Neuronal stem cell (in vitro differentiated cells): Measurements from ENCODE around the gene CEP85.
A peak's percentile ranks its signal among the peaks of the same experiment; 100 is the strongest.

Experiments
- DNase-seq: peaks from one replicate; pipeline ENCODE4 v3.0.0-alpha.2; 2013; ENCODE audit warnings: low spot score
- H2AFZ ChIP-seq: one replicate; pipeline ENCODE4 v1.6.1; 2013; ENCODE audit warnings: mild to moderate bottlenecking, low read length, inconsistent platforms
- H2AK5ac ChIP-seq: 2 replicates; pipeline ENCODE4 v1.6.1; 2013; ENCODE audit warnings: low read depth, mild to moderate bottlenecking, inconsistent platforms, low read length, moderate library complexity, mixed read lengths
- H2BK120ac ChIP-seq: 2 replicates; pipeline ENCODE4 v1.6.1; 2013; ENCODE audit warnings: low read depth, mild to moderate bottlenecking, inconsistent platforms, low read length, moderate library complexity, mixed read lengths
- H2BK12ac ChIP-seq: one replicate; pipeline ENCODE4 v1.6.1; 2013; ENCODE audit warnings: low read length, inconsistent platforms
- H2BK15ac ChIP-seq: 2 replicates; pipeline ENCODE4 v1.6.1; 2013; ENCODE audit warnings: mild to moderate bottlenecking, low read length, inconsistent platforms, mixed read lengths
- H2BK5ac ChIP-seq: one replicate; pipeline ENCODE4 v1.6.1; 2013; ENCODE audit warnings: inconsistent platforms, mild to moderate bottlenecking, low read length, moderate library complexity
- H3K14ac ChIP-seq: one replicate; pipeline ENCODE4 v1.6.1; 2013; ENCODE audit warnings: low read length, inconsistent platforms
- H3K18ac ChIP-seq: 2 replicates; pipeline ENCODE4 v1.6.1; 2013; ENCODE audit warnings: low read length, inconsistent platforms
- H3K23ac ChIP-seq: 2 replicates; pipeline ENCODE4 v1.6.1; 2013; ENCODE audit warnings: low read depth, mild to moderate bottlenecking, mixed read lengths, low read length, inconsistent platforms; ENCODE audit not compliant: poor library complexity
- H3K27ac ChIP-seq: replicated peaks from 3 replicates; pipeline ENCODE4 v1.5.1; 2013; ENCODE audit warnings: low read length, inconsistent platforms
- H3K27me3 ChIP-seq, 3 experiments: 2 replicates each; pipeline ENCODE4 v1.6.1; 2013; ENCODE audit warnings: low read length in 3 of 3, mild to moderate bottlenecking in 2 of 3, inconsistent platforms in 1 of 3, low read depth in 1 of 3, mixed read lengths in 1 of 3, moderate library complexity in 1 of 3; ENCODE audit not compliant: control insufficient read depth in 3 of 3, insufficient read depth in 3 of 3
- H3K36me3 ChIP-seq, 2 donors: replicated peaks in 1 of 2; 2 replicates each; pipeline ENCODE4 v1.6.1; 2013; ENCODE audit warnings: low read length in 2 of 2; ENCODE audit not compliant: control insufficient read depth in 2 of 2, insufficient read depth in 2 of 2
- H3K4ac ChIP-seq: 2 replicates; pipeline ENCODE4 v1.6.1; 2013; ENCODE audit warnings: inconsistent platforms, mild to moderate bottlenecking, low read length, moderate library complexity
- H3K4me1 ChIP-seq, 2 donors: 1 replicate in 1 of 2; 2 replicates in 1 of 2; pipeline ENCODE4 v1.6.1; 2013; ENCODE audit warnings: low read length in 2 of 2, low read depth in 1 of 2; ENCODE audit not compliant: control insufficient read depth in 2 of 2, insufficient read depth in 1 of 2
- H3K4me2 ChIP-seq: one replicate; pipeline ENCODE4 v1.6.1; 2013; ENCODE audit warnings: mild to moderate bottlenecking, low read length, inconsistent platforms; ENCODE audit not compliant: insufficient read depth, poor library complexity, severe bottlenecking
- H3K4me3 ChIP-seq, 2 donors: 2 replicates each; pipeline ENCODE4 v1.5.1; 2013; ENCODE audit warnings: low read length in 2 of 2, mild to moderate bottlenecking in 2 of 2, inconsistent platforms in 1 of 2, moderate library complexity in 1 of 2
- H3K79me1 ChIP-seq: one replicate; pipeline ENCODE4 v1.6.1; 2013; ENCODE audit warnings: low read depth, mild to moderate bottlenecking, inconsistent platforms, low read length, moderate library complexity
- H3K9ac ChIP-seq: one replicate; pipeline ENCODE4 v1.6.1; 2013; ENCODE audit warnings: mild to moderate bottlenecking, low read depth, low read length, inconsistent platforms; ENCODE audit not compliant: poor library complexity
- H3K9me3 ChIP-seq, 2 donors: replicated peaks in 1 of 2; 2 replicates each; pipeline versions ENCODE3 to v1.6.1; 2013; ENCODE audit warnings: low read length in 2 of 2, mild to moderate bottlenecking in 2 of 2, inconsistent platforms in 1 of 2, low read depth in 1 of 2, mixed read lengths in 1 of 2, moderate library complexity in 1 of 2; ENCODE audit not compliant: control insufficient read depth in 2 of 2, insufficient read depth in 1 of 2
- H4K8ac ChIP-seq: one replicate; pipeline ENCODE4 v1.6.1; 2013; ENCODE audit warnings: low read depth, mild to moderate bottlenecking, inconsistent platforms, low read length, moderate library complexity
- H4K91ac ChIP-seq: one replicate; pipeline ENCODE4 v1.6.1; 2013; ENCODE audit warnings: low read length, low read depth, mild to moderate bottlenecking, inconsistent platforms; ENCODE audit not compliant: poor library complexity
- WGBS, 2 donors: extraction: QIAGEN DNeasy Blood & Tissue Kit; methylation state at CpG; one replicate each; pipeline ENCODE4 v1.1.7; 2013; ENCODE audit warnings: missing lambda C conversion rate in 2 of 2, mixed read lengths in 1 of 2; ENCODE audit not compliant: insufficient read length in 2 of 2, insufficient replicate concordance in 1 of 2; ENCODE audit errors: extremely low coverage in 2 of 2; 5-methylcytosine and 5-hydroxymethylcytosine counted together

The CEP85 gene

GRCh38 chr1:26188477-26188876 is 45.5 kb upstream of the CEP85 start:
- DNase-seq, result no peak
- Histone ChIP-seq H4K91ac (no peak overlapping the region), H3K79me1 (no peaks in the 10 kb centered on the region), H3K23ac (no peak overlapping the region), H3K4me1 (peaks cover 5 to 13% of the 10 kb centered on the region in 2 donors), H3K9ac (peak overlapping the region; percentile 44), H2BK120ac (peak overlapping the region; percentile 31), H2BK5ac (no peak overlapping the region), H2BK12ac (no peak overlapping the region), H2BK15ac (no peak overlapping the region), H3K27ac (no peak overlapping the region), H3K4ac (no peak overlapping the region), H3K14ac (no peak overlapping the region), H3K4me2 (no peak overlapping the region), H3K27me3 (no peaks in the 10 kb centered on the region), H2AK5ac (no peak overlapping the region), H3K4me3 (no peak overlapping the region), H3K9me3 (no peaks in the 10 kb centered on the region), H3K36me3 (peaks cover 0 to 7% of the 10 kb centered on the region in 2 donors), H4K8ac (peak overlapping the region; percentile 17), H2AFZ (no peak overlapping the region), H3K18ac (peak overlapping the region; percentile 25)
- no CpG with 5 or more reads among the region's 8 CpGs for WGBS, 2 donors

DNA sequence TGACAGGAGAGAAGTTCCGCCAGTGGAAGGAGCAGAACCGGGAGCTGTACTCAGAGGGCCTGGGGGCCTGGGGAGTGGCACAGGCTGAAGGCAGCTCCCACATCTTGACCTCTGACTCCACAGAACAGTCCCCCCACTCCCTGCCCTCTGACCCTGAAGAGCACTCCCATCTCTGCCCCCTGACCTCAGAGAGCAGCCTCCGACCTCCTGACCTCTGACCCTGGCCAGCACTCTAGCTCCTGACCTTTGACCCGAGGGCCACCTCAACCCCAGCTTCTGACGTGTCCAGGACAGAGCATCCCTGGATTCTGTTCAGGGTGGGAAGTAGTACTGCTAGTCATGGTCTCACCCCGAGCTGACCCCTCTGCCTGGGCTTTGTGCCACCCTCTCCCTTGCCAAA is 44.7 kb upstream of the CEP85 start:
- peak overlapping the region; percentile 58 for H3K23ac ChIP-seq
- H2AK5ac ChIP-seq, result no peak overlapping the region
- no peak overlapping the region for H3K4me2 ChIP-seq
- no peak overlapping the region for H2BK15ac ChIP-seq
- WGBS, 2 donors, result no CpG with 5 or more reads among the region's 6 CpGs
- H4K8ac ChIP-seq, result no peak overlapping the region
- no peak overlapping the region for H3K4ac ChIP-seq
- H4K91ac ChIP-seq, result no peak overlapping the region
- H2AFZ ChIP-seq, result no peak overlapping the region
- no peak overlapping the region for H3K4me3 ChIP-seq
- peaks cover 5 to 13% of the 10 kb centered on the region in 2 donors for H3K4me1 ChIP-seq
- no peak overlapping the region for H3K14ac ChIP-seq
- H3K27me3 ChIP-seq, result peaks cover 0 to 4% (median 0%) of the 10 kb centered on the region in 3 experiments
- no peak overlapping the region for H2BK120ac ChIP-seq
- DNase-seq, result no peak
- no peak overlapping the region for H3K27ac ChIP-seq
- H3K36me3 ChIP-seq, result peaks cover 0 to 7% of the 10 kb centered on the region in 2 donors
- no peak overlapping the region for H3K18ac ChIP-seq
- H2BK5ac ChIP-seq, result peak overlapping the region; percentile 22
- no peaks in the 10 kb centered on the region for H3K79me1 ChIP-seq
- no peak overlapping the region for H3K9ac ChIP-seq
- H3K9me3 ChIP-seq, result no peaks in the 10 kb centered on the region
- no peak overlapping the region for H2BK12ac ChIP-seq

- no peak overlapping the region for H4K91ac ChIP-seq
- peaks cover 0 to 7% of the 10 kb centered on the region in 2 donors for H3K36me3 ChIP-seq
- no peak overlapping the region for H3K4me2 ChIP-seq
- H3K27ac ChIP-seq, result peak overlapping the region; percentile 49
- no peak overlapping the region for H2BK120ac ChIP-seq
- H4K8ac ChIP-seq, result no peak overlapping the region
- H3K9ac ChIP-seq, result no peak overlapping the region
- H3K27me3 ChIP-seq, result peaks cover 0 to 6% (median 0%) of the 10 kb centered on the region in 3 experiments
- H2BK12ac ChIP-seq, result no peak overlapping the region
- no peak overlapping the region for H3K4ac ChIP-seq
- no CpG with 5 or more reads among the region's 7 CpGs for WGBS, 2 donors
- DNase-seq, result no peak
- H3K18ac ChIP-seq, result peak overlapping the region; percentile 36
- no peak overlapping the region for H3K14ac ChIP-seq
- no peak overlapping the region for H2AFZ ChIP-seq
- no peak overlapping the region for H2BK5ac ChIP-seq
- no peaks in the 10 kb centered on the region for H3K79me1 ChIP-seq
- peaks cover 5 to 13% of the 10 kb centered on the region in 2 donors for H3K4me1 ChIP-seq
- H3K9me3 ChIP-seq, result no peaks in the 10 kb centered on the region
- no peak overlapping the region for H3K23ac ChIP-seq
- H2AK5ac ChIP-seq, result no peak overlapping the region
- no peak overlapping the region for H3K4me3 ChIP-seq
- no peak overlapping the region for H2BK15ac ChIP-seq
Observed at GRCh38 chr1:26189751-26190275, 44.2 kb upstream of the CEP85 start.

GRCh38 chr1:26190373-26190987 is 43.5 kb upstream of the CEP85 start, which contains the start of gene CATSPER4:
Gene CATSPER4, plus strand, starts transcription at chr1:26190602. Its CDS starts 26 bp downstream, at chr1:26190628.
- Histone ChIP-seq H2BK5ac (peak within 1 kb of the TSS; percentile 22), H2BK15ac (peak within 1 kb of the TSS; percentile 74), H2BK12ac (peak within 1 kb of the TSS; percentile 86), H3K79me1 (no peaks in the 10 kb centered on the region), H3K27me3 (peaks cover 0 to 6% (median 0%) of the 10 kb centered on the region in 3 experiments), H3K9me3 (no peaks in the 10 kb centered on the region), H3K4me3 (no peak within 1 kb of the TSS), H3K18ac (peak within 1 kb of the TSS; percentile 81), H3K27ac (peak within 1 kb of the TSS; percentile 49), H2AK5ac (peak within 1 kb of the TSS; percentile 53), H3K4ac (no peak within 1 kb of the TSS), H2AFZ (peak within 1 kb of the TSS; percentile 78), H3K36me3 (peaks cover 0 to 7% of the 10 kb centered on the region in 2 donors), H3K14ac (no peak within 1 kb of the TSS), H3K4me2 (no peak within 1 kb of the TSS), H4K8ac (no peak within 1 kb of the TSS), H4K91ac (peak within 1 kb of the TSS; percentile 9), H3K9ac (no peak within 1 kb of the TSS), H3K23ac (peak within 1 kb of the TSS; percentile 58), H3K4me1 (peaks cover 5 to 13% of the 10 kb centered on the region in 2 donors), H2BK120ac (peak within 1 kb of the TSS; percentile 5)
- DNase-seq, result peak; percentile 67
- WGBS, 2 donors, result no CpG with 5 or more reads among the region's 16 CpGs
